ENCODE data around the gene CARD9. TPM values are rescaled to one million over a fixed set of nuclear protein-coding genes. Genes with fewer than 3 reads are reported as not detected.
A peak's percentile ranks its signal among the peaks of the same experiment; 100 is the strongest.

CARD9 gene
- total and polyA plus RNA-seq, 2 of the 4 experiments (the other 2 are of a cell fraction) = 0.36 to 1.9 TPM

DNA sequence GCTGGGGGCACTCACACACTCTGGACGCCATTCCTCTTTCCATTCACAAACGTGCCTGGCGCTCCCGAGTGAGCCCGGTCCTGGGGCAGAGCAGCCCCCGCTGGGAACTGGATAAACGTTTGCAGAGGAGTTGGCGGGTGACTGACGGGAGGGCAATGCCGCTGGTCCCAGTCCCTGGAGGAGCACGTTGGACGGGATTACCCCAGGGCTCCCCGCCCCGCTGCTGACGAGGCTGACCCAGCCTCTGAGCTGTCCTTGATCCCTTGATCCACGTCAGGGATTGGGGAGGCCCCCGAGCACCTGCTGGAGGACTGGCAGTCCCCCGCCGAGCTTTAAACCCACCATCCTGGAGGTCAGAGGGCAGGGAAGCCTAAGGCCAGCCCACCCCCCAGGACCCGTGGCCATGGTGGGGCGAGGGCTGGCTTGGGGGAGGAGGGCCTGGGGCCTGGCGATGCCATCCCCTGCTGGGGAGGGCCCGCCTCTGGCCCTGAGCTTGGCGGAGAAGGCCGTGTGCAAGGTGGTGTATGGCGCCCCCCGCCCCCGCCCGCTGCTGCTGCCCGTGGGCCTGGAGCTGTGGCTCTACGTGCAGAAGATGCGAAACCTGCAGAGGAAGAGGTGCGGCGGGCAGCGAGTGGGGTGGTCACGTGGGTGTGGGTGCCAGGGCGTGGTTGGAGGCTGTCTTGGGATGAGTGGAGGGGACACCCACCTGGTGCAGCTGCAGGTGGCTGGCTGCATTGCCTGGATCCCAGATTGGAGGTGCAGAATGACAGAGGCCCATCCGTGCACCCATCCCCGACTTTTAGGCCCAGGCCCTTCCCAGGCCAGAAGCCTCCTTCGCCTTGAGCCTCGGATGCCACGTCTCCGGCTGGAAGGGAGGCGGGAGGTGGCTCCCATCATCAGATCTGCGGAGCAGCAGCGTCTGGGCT, 41.6 kb downstream of the CARD9 start:
- no peak overlapping the region for H3K23ac ChIP-seq (ENCODE audit: low read depth, low read length)
- H3K56ac ChIP-seq (ENCODE audit: extremely low read depth, insufficient read depth, low read length) = no peak overlapping the region
- ChIA-PET CTCF (no interaction called here), POLR2A (ENCODE audit: unreplicated experiment) (no interaction called here)
- H4K5ac ChIP-seq (ENCODE audit: low read depth, low read length) = no peak overlapping the region
- peaks cover 6% of the 10 kb centered on the region; the same call in 1 of the 2 replicates for H3K9me1 ChIP-seq (ENCODE audit: insufficient read depth, low read length)
- no peak overlapping the region for H3K27ac ChIP-seq (ENCODE audit: insufficient read depth, low read length)
- ATAC-seq (ENCODE audit: low read depth) (no peak), DNase-seq (no peak)
- H2AFZ ChIP-seq (replicated peaks; ENCODE audit: low read length, poor library complexity) = no peak overlapping the region
- peaks cover 47% of the 10 kb centered on the region for H3K36me3 ChIP-seq (ENCODE audit: control insufficient read depth, insufficient read depth, low read length)
- H4K8ac ChIP-seq (ENCODE audit: low read depth in 2 of 2, low read length in 2 of 2) = no peak overlapping the region
- H3K4me2 ChIP-seq (ENCODE audit: low read depth, low read length) = no peak overlapping the region
- H3K14ac ChIP-seq (replicated peaks; ENCODE audit: low read depth, low read length) = no peak overlapping the region
- no peak overlapping the region for H3K9ac ChIP-seq (ENCODE audit: low read depth, low read length)
- H2BK5ac ChIP-seq (ENCODE audit: low read depth, low read length, poor library complexity, severe bottlenecking) = no peak overlapping the region
- H3K18ac ChIP-seq (ENCODE audit: low read depth, low read length) = no peak overlapping the region
- H4K91ac ChIP-seq (ENCODE audit: insufficient read depth, low read depth, low read length) = no peak overlapping the region
- intact Hi-C loops (cut with micrococcal nuclease) (no loop called here), dilution Hi-C loops (cut with HindIII; ENCODE audit: low sequenced_read_pairs, unreplicated experiment) (no loop called here), in situ Hi-C loops (cut with MboI; ENCODE audit: low sequenced_read_pairs) (no loop called here)
- H3K79me1 ChIP-seq (ENCODE audit: low read depth in 1 of 2, low read length in 2 of 2) = peaks cover 4 to 61% of the 10 kb centered on the region in 2 experiments
- no peaks in the 10 kb centered on the region for H3K27me3 ChIP-seq (ENCODE audit: control insufficient read depth, insufficient read depth, low read length)
- H2BK20ac ChIP-seq (ENCODE audit: low read depth, low read length) = no peak overlapping the region
- H2AK9ac ChIP-seq (replicated peaks; ENCODE audit: low read depth, low read length, poor library complexity) = peak overlapping the region; percentile 63
- H3K4me3 ChIP-seq (ENCODE audit: insufficient read depth, low read depth, low read length) = no peak overlapping the region
- H3K9me3 ChIP-seq (ENCODE audit: control insufficient read depth, insufficient read depth, low read length) = no peaks in the 10 kb centered on the region
- H2BK15ac ChIP-seq (ENCODE audit: low read depth, low read length) = no peak overlapping the region
- BruUV-seq (replicated peaks) = no TSS peak
- H2BK120ac ChIP-seq (ENCODE audit: low read depth, low read length) = no peak overlapping the region
- H2AK5ac ChIP-seq (ENCODE audit: low read depth, low read length) = no peak overlapping the region
- H4K20me1 ChIP-seq (ENCODE audit: insufficient read depth, low read length) = peaks cover 84% of the 10 kb centered on the region
- H3K4ac ChIP-seq (ENCODE audit: low read depth, low read length) = no peak overlapping the region
- H3K4me1 ChIP-seq (ENCODE audit: control insufficient read depth, insufficient read depth, low read length) = peaks cover 30% of the 10 kb centered on the region
- 90% methylated on average over 23 of the region's 46 CpGs; no CpG with 5 or more reads in 1 of the 2 experiments for WGBS, 2 experiments (ENCODE audit: extremely low coverage in 2 of 2, insufficient read length in 1 of 2)
- TF ChIP-seq MAFK (IDR thresholded peaks at IDR 0.05; ENCODE audit: low read depth, low read length) (no peak), FOS (IDR thresholded peaks at IDR 0.05; ENCODE audit: low read depth, low read length) (no peak), RAD21 (IDR thresholded peaks at IDR 0.05; ENCODE audit: low read length) (no peak), MAZ (IDR thresholded peaks at IDR 0.05; ENCODE audit: borderline replicate concordance, low read depth, low read length) (no peak), RFX5 (IDR thresholded peaks at IDR 0.05; ENCODE audit: low read depth, low read length) (no peak), MXI1 (IDR thresholded peaks at IDR 0.05; ENCODE audit: borderline replicate concordance, low read depth, low read length) (no peak), POLR2A (IDR thresholded peaks at IDR 0.05; ENCODE audit: low read depth, low read length) (no peak), CHD1 (IDR thresholded peaks at IDR 0.05; ENCODE audit: low read depth, low read length) (no peak), BHLHE40 (IDR thresholded peaks at IDR 0.05; ENCODE audit: low read depth, low read length) (no peak), USF2 (IDR thresholded peaks at IDR 0.05; ENCODE audit: low read depth, low read length) (no peak), RCOR1 (IDR thresholded peaks at IDR 0.05; ENCODE audit: insufficient replicate concordance, low read length) (no peak), SMC3 (IDR thresholded peaks at IDR 0.05; ENCODE audit: low read depth, low read length) (no peak), CEBPB (IDR thresholded peaks at IDR 0.05; ENCODE audit: low read depth, low read length) (no peak), NFE2L2 (IDR thresholded peaks at IDR 0.05; ENCODE audit: low read depth, low read length) (no peak)
- TF ChIP-seq, protein P1, sequence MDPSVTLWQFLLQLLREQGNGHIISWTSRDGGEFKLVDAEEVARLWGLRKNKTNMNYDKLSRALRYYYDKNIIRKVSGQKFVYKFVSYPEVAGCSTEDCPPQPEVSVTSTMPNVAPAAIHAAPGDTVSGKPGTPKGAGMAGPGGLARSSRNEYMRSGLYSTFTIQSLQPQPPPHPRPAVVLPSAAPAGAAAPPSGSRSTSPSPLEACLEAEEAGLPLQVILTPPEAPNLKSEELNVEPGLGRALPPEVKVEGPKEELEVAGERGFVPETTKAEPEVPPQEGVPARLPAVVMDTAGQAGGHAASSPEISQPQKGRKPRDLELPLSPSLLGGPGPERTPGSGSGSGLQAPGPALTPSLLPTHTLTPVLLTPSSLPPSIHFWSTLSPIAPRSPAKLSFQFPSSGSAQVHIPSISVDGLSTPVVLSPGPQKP (IDR thresholded peaks at IDR 0.05; ENCODE audit: borderline replicate concordance, low read depth, low read length) = no peak

All from IMR-90 (cell line).